Adrenal gland (tissue), 12 donors: ENCODE data around the gene NUBP2. TPM values are rescaled to one million over a fixed set of nuclear protein-coding genes. Genes with fewer than 3 reads are reported as not detected.

ENCODE experiments used
- DNase-seq, 7 donors: peaks; one replicate each; pipeline ENCODE4 v3.0.0-alpha.2; 2019 to 2020
- H3K27ac ChIP-seq, 5 donors: fragments of 200-600 bp; sonication (generic) in 4 of 5; 1 replicate in 3 of 5; 2 replicates in 2 of 5; pipeline versions ENCODE4 v1.5.1 to v1.8.0; 2016 to 2020; ENCODE audit warnings: mild to moderate bottlenecking in 1 of 5
- H3K27me3 ChIP-seq: fragments of 200-600 bp; 2 replicates; pipeline ENCODE4 v1.8.0; 2021
- H3K36me3 ChIP-seq, 2 donors: fragments of 200-600 bp; replicated peaks in 1 of 2; 1 replicate in 1 of 2; 2 replicates in 1 of 2; pipeline versions ENCODE4 v1.5.1 to v1.8.0; 2018 to 2022
- H3K4me1 ChIP-seq, 2 donors: fragments of 200-600 bp; replicated peaks in 1 of 2; 1 replicate in 1 of 2; 2 replicates in 1 of 2; pipeline versions ENCODE4 v1.5.1 to v1.8.0; 2018 to 2021
- H3K4me3 ChIP-seq, 4 donors: fragments of 200-600 bp; sonication (generic) in 3 of 4; one replicate each; pipeline ENCODE4 v1.5.1; 2016 to 2018
- H3K9me3 ChIP-seq, 3 donors: fragments of 200-600 bp; sonication (generic) in 1 of 3; replicated peaks in 1 of 3; 1 replicate in 2 of 3; 2 replicates in 1 of 3; pipeline versions ENCODE4 v1.5.1 to v1.8.0; 2016 to 2021
- CTCF ChIP-seq, 6 experiments: fragments of 450-650 bp in 4 of 6; fragments of 200-600 bp in 2 of 6; sonication (generic) in 1 of 6; IDR thresholded peaks; 1 replicate in 5 of 6; 2 replicates in 1 of 6; pipeline versions ENCODE4 v1.5.1 to v1.8.0; 2016 to 2021; ENCODE audit warnings: antibody characterized with exemption in 6 of 6, mild to moderate bottlenecking in 2 of 6, moderate library complexity in 1 of 6
- POLR2A ChIP-seq, 2 donors: fragments of 450-650 bp; IDR thresholded peaks; one replicate each; pipeline ENCODE4 v1.6.1; 2017; ENCODE audit warnings: antibody characterized with exemption in 2 of 2, mild to moderate bottlenecking in 2 of 2, moderate library complexity in 1 of 2
- WGBS, 4 donors: extraction: QIAGEN DNeasy Blood & Tissue Kit in 2 of 4; methylation state at CpG; one replicate each; pipeline versions ENCODE4 v1.1.5 to v1.1.7; 2013 to 2017; 5-methylcytosine and 5-hydroxymethylcytosine counted together
- intact Hi-C, 2 donors: fragments of 100-400 bp; cut with DNase I; formaldehyde crosslinking; loops; one replicate each; pipeline versions ENCODE4 v1.14.1 to v1.15.0; 2022 to 2023
- polyA plus RNA-seq, 3 donors: library from polyadenylated mRNA; stranded (reverse); fragments of 200-250 nt in 2 of 3; fragments of 350-450 nt in 1 of 3; fragmentation: Illumina TruSeq in 1 of 3; extraction: RNeasy Lipid Tissue Mini Kit (QIAGEN cat#74804) in 1 of 3; gene quantifications; one replicate each; pipeline ENCODE4 v1.2.3, GENCODE V29; 2013 to 2014
- total RNA-seq, 9 donors: library from RNA; depleted of rRNA in 4 of 9; stranded (reverse); fragments of >200 nt in 4 of 9; fragments of 120-200 nt in 1 of 9; fragmentation: NEBNext Ultra II Directional in 1 of 9; extraction: Animal tissue kit (Norgen Biotek cat#: 25700) in 1 of 9; gene quantifications; one replicate each; pipeline versions ENCODE4 v1.1.0 to v1.2.4, GENCODE V29; 2013 to 2023
- donor health status: healthy with polysubstance abuse.
- donor health status: Bipolar disorder and iron deficiency.
- donor health status: DM: yes; HTN: yes; CAD: no.
- donor health status: DM: no; HTN: no; CAD: no.
- donor health status: DM: no; HTN: no; CAD: no.
- donor health status: DM: yes; HTN: yes; CAD: no.

Gene NUBP2
- total and polyA plus RNA-seq, 12 donors = 3.0 to 252 (median 78.7) TPM

GRCh38 chr16:1821861-1822611, 39.3 kb downstream of the NUBP2 start:
- no peak for TF ChIP-seq POLR2A (IDR thresholded peaks at IDR 0.05)
- TF ChIP-seq CTCF (IDR thresholded peaks at IDR 0.05) = no peak
- H3K4me3 ChIP-seq = no peak overlapping the region
- WGBS, 4 donors = 88 to 91% (median 88%) methylated on average over 13 to 24 of the region's 24 CpGs
- no peaks in the 10 kb centered on the region for H3K9me3 ChIP-seq
- H3K4me1 ChIP-seq = peaks cover 18 to 27% of the 10 kb centered on the region in 2 donors
- intact Hi-C loops = no loop called here
- H3K27me3 ChIP-seq = no peaks in the 10 kb centered on the region
- H3K36me3 ChIP-seq = peaks cover 0 to 55% of the 10 kb centered on the region in 2 donors
- H3K27ac ChIP-seq = peak overlapping the region in 1 of 5 donors; percentile 22
- peak in 1 of 7 donors; percentile 25 for DNase-seq

- TF ChIP-seq CTCF (IDR thresholded peaks at IDR 0.05) = no peak
- TF ChIP-seq POLR2A (IDR thresholded peaks at IDR 0.05) = no peak
- no peaks in the 10 kb centered on the region for H3K27me3 ChIP-seq
- 88 to 95% (median 93%) methylated on average over 14 to 16 of the region's 16 CpGs for WGBS, 4 donors
- H3K4me1 ChIP-seq = peaks cover 21 to 31% of the 10 kb centered on the region in 2 donors
- peak in 2 of 7 donors; percentile 23 to 50 for DNase-seq
- H3K27ac ChIP-seq = peak overlapping the region in 1 of 5 donors; percentile 22
- H3K36me3 ChIP-seq = peaks cover 0 to 48% of the 10 kb centered on the region in 2 donors
- H3K4me3 ChIP-seq = no peak overlapping the region
- H3K9me3 ChIP-seq = no peaks in the 10 kb centered on the region
- intact Hi-C loops = no loop called here
Observed at GRCh38 chr16:1822801-1823200, 40.0 kb downstream of the NUBP2 start.

- no peak overlapping the region for H3K4me3 ChIP-seq
- H3K4me1 ChIP-seq = peaks cover 31 to 42% of the 10 kb centered on the region in 2 donors
- H3K36me3 ChIP-seq = peaks cover 0 to 38% of the 10 kb centered on the region in 2 donors
- TF ChIP-seq POLR2A (IDR thresholded peaks at IDR 0.05) (peak in 1 of 2 donors; percentile 55), CTCF (IDR thresholded peaks at IDR 0.05) (peak in 5 of 6 experiments; percentile 28 to 42 (median 37))
- 32 to 41% (median 36%) methylated on average over 7 to 9 of the region's 9 CpGs for WGBS, 4 donors
- H3K9me3 ChIP-seq = no peaks in the 10 kb centered on the region
- peak; percentile 82 to 94 (median 93) for DNase-seq
- peak overlapping the region in 4 of 5 donors; percentile 72 to 98 (median 87) for H3K27ac ChIP-seq
- intact Hi-C loops = no loop called here
- H3K27me3 ChIP-seq = no peaks in the 10 kb centered on the region
Observed at GRCh38 chr16:1823821-1824220, 41.1 kb downstream of the NUBP2 start.

DNA sequence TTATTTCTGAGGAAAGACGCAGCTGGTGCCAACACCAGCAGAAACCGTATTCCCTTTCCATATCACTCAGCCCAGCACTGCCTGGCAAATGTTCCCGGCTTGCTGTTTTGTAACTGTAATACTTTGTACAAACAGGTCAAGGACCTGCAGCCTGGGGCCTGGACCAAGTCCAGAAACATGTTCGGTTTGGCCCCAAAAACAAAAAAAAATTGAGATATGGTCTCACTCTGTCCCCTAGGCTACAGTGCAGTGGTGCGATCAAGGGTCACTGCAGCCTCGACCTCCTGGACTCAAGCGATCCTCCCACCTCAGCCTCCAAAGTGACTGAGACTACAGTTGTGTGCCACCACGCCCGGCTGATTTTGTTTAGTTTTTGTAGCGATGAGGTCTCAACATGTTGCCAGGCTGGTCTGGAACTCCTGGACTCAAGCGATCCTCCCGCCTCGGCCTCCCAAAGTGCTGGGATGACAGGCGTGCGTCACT, 42.7 kb downstream of the NUBP2 start:
- 35 to 56% (median 44%) methylated on average over 7 to 15 of the region's 15 CpGs for WGBS, 4 donors
- Histone ChIP-seq H3K27ac (peak overlapping the region; percentile 35 to 98 (median 86)), H3K27me3 (no peaks in the 10 kb centered on the region), H3K4me3 (peak overlapping the region in 2 of 4 donors; percentile 30 to 97), H3K4me1 (peaks cover 40 to 58% of the 10 kb centered on the region in 2 donors), H3K9me3 (no peaks in the 10 kb centered on the region), H3K36me3 (peaks cover 0 to 23% of the 10 kb centered on the region in 2 donors)
- DNase-seq = peak; percentile 55 to 88 (median 78)
- intact Hi-C loops = loop anchor here in 1 of 2 donors (5.0 kb wide), 1 partner anchor 53 kb away; the partner anchor contains the start of genes EME2, MRPS34 and NME3
- TF ChIP-seq POLR2A (IDR thresholded peaks at IDR 0.05) (peak in 1 of 2 donors; percentile 50), CTCF (IDR thresholded peaks at IDR 0.05) (no peak)
